Left lung (tissue), 10 donors: ENCODE data around the gene YWHAQ. TPM values are rescaled to one million over a fixed set of nuclear protein-coding genes. Genes with fewer than 3 reads are reported as not detected.
"Not testable (repeated sequence)": the region's sequence is repeated elsewhere in the genome, so short reads cannot be mapped to it uniquely, and the experiment has no call there.

Experiments
- ATAC-seq: fragments of 200-7000 bp; cut with Tn5 transposase; one replicate; pipeline ENCODE4 v1.9.1; 2020; ENCODE audit warnings: moderate library complexity
- DNase-seq, 4 donors: peaks; one replicate each; pipeline ENCODE4 v3.0.0-alpha.2; 2013 to 2020
- H3K27ac ChIP-seq, 2 donors: fragments of 200-600 bp; sonication (generic) in 1 of 2; one replicate each; pipeline versions ENCODE4 v1.5.0 to v1.8.0; 2020 to 2021
- H3K27me3 ChIP-seq, 2 donors: fragments of 200-600 bp; sonication (generic) in 1 of 2; one replicate each; pipeline versions ENCODE4 v1.5.0 to v1.8.0; 2020 to 2021
- H3K36me3 ChIP-seq, 2 donors: fragments of 200-600 bp; sonication (generic) in 1 of 2; one replicate each; pipeline versions ENCODE4 v1.5.0 to v1.8.0; 2020 to 2021
- H3K4me1 ChIP-seq, 2 donors: fragments of 200-600 bp; one replicate each; pipeline ENCODE4 v1.8.0; 2021
- H3K4me3 ChIP-seq, 2 donors: fragments of 200-600 bp; sonication (generic) in 1 of 2; one replicate each; pipeline versions ENCODE4 v1.5.0 to v1.8.0; 2020 to 2021; ENCODE audit warnings: mild to moderate bottlenecking in 1 of 2
- H3K9me3 ChIP-seq, 2 donors: fragments of 200-600 bp; sonication (generic) in 1 of 2; one replicate each; pipeline versions ENCODE4 v1.5.0 to v1.8.0; 2020 to 2021
- intact Hi-C, 2 donors: fragments of 100-400 bp; cut with DNase I; formaldehyde crosslinking; loops; one replicate each; pipeline versions ENCODE4 v1.11.2 to v1.14.2; 2022
- polyA plus RNA-seq, 6 donors: library from polyadenylated mRNA; unstranded; fragments of 120-200 nt; gene quantifications; one replicate each; pipeline ENCODE4 v1.2.1, GENCODE V29; 2013; ENCODE audit not compliant: insufficient read length in 6 of 6
- total RNA-seq, 2 donors: library from RNA; stranded (reverse); fragmentation: NEBNext Ultra II Directional; extraction: Animal tissue kit (Norgen Biotek cat#: 25700); gene quantifications; one replicate each; pipeline ENCODE4 v1.2.1, GENCODE V29; 2021
- TF ChIP-seq, protein P1 (sequence below), 2 donors: fragments of 200-600 bp; sonication (generic) in 1 of 2; IDR thresholded peaks; one replicate each; pipeline versions ENCODE4 v1.5.0 to v1.8.0; 2021; ENCODE audit warnings: antibody characterized with exemption in 2 of 2
- donor health status: DM: no; HTN: yes; CAD: no.
- donor health status: DM: no; HTN: no; CAD: no.

The YWHAQ gene
- total and polyA plus RNA-seq, 8 donors, result 229 to 443 (median 384) TPM

DNA sequence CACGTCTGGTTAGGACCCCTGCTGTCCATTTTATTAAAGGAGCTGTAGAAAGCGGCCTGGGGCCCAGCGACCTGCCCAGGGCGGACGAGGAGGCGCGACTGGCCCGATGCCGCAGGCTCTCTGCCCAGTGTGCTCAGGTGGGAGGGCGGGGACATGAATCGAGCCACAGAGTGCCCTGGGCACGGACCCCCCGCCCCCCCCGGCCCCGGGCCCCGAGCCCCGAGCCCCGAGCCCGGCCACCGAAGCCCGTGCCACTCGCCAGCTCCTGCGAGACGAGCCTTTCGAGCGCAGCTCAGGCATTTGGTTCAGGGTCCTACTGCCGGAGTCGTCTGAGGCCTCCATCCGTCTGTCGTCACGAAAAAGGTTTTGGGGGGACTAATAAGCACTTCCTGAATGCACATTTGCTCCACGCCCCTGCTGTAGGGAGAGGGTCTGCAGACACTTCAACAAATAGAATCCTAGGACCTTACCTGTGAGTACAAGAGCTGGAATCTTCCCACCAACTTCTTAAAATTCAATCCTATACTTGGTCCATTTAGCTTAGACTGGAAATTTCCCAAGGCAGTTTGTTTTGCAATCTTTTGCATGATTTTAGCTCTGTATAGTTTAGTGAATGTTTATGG is 74.6 kb downstream of the YWHAQ start:
- Histone ChIP-seq H3K36me3 (no peaks in the 10 kb centered on the region), H3K27ac (peak overlapping the region; percentile 99 to 100), H3K4me1 (peaks cover 34 to 50% of the 10 kb centered on the region in 2 donors), H3K9me3 (no peaks in the 10 kb centered on the region), H3K4me3 (peak overlapping the region; percentile 79 to 96), H3K27me3 (no peaks in the 10 kb centered on the region)
- DNase-seq (no peak), ATAC-seq (peak; percentile 55)
- TF ChIP-seq, protein P1, sequence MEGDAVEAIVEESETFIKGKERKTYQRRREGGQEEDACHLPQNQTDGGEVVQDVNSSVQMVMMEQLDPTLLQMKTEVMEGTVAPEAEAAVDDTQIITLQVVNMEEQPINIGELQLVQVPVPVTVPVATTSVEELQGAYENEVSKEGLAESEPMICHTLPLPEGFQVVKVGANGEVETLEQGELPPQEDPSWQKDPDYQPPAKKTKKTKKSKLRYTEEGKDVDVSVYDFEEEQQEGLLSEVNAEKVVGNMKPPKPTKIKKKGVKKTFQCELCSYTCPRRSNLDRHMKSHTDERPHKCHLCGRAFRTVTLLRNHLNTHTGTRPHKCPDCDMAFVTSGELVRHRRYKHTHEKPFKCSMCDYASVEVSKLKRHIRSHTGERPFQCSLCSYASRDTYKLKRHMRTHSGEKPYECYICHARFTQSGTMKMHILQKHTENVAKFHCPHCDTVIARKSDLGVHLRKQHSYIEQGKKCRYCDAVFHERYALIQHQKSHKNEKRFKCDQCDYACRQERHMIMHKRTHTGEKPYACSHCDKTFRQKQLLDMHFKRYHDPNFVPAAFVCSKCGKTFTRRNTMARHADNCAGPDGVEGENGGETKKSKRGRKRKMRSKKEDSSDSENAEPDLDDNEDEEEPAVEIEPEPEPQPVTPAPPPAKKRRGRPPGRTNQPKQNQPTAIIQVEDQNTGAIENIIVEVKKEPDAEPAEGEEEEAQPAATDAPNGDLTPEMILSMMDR (IDR thresholded peaks at IDR 0.05), result no peak
- intact Hi-C loops, result no loop called here

DNA sequence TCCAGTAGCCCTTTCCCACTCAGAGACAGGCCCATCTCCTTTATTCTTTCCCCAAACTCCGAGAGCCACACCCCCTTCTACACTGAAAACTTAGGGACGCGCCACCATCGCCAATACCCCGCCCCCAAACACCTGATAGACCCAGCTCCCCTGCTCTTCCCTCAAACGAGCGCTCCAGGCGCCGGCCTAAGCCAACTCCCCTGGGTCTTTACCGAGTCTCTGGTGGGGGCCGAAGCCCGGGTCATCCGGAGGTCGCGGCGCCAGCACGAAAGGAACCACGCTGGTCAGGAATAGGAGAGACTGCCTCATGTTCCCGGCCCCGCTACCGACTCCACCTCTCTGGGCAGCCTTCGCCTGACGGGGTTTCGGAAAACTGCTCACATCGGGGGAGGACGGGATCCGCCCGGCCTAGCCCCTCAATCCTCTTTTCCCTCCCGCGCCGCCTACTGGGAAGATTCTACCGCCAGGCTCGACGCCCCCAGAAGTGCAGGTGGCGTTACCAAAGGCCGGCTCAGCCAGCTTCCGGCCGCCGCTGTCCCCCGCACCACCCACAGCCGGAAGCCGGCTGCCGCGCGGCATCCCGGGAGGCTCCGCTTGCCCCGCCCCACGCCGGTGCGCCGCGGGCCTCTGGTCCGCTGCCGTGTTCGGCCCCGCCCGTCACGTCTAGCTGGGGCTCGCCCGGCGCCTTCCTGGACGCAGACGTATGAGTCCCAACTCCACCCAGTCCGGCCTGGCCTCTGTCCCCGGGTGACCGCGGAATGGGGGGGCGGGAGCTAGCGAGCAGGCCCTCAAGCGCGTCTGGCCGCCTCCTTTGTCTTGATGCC is 75.3 kb downstream of the YWHAQ start, which contains the start of gene ADAM17:
ADAM17 (minus strand) TSS at position 534 of the 824 bp plus-strand sequence; CDS start at position 309, 225 bp downstream.
- peak; percentile 89 to 100 (median 97) for DNase-seq
- peaks cover 38 to 58% of the 10 kb centered on the region in 2 donors for H3K4me1 ChIP-seq
- H3K27me3 ChIP-seq, result no peaks in the 10 kb centered on the region
- H3K9me3 ChIP-seq, result no peaks in the 10 kb centered on the region
- peak within 1 kb of the TSS; percentile 99 to 100 for H3K27ac ChIP-seq
- intact Hi-C loops, result no loop called here
- ATAC-seq, result peak; percentile 94
- TF ChIP-seq, protein P1 (IDR thresholded peaks at IDR 0.05), result peak in 1 of 2 donors; percentile 45
- no peaks in the 10 kb centered on the region for H3K36me3 ChIP-seq
- H3K4me3 ChIP-seq, result peak within 1 kb of the TSS; percentile 79 to 96

DNA sequence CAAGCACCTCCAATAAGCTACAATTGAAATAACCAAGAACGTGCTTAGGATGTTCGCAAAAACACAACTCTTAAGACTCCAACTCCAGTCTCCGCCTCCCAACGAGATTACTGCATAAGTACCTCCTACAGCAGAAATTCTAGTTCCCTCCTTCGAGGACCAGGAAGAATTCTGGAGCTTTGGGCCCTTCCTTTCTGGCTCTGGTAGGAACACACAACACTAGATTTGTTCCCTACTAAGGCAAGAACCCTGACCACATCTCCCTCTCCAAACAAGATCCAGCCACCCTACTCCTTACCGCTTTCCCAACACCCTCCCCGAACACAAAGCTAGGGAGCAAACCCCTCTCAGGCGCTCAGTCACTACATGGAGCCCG is 75.9 kb downstream of the YWHAQ start:
- Histone ChIP-seq H3K36me3 (no peaks in the 10 kb centered on the region), H3K27me3 (no peaks in the 10 kb centered on the region), H3K4me1 (peaks cover 39 to 64% of the 10 kb centered on the region in 2 donors), H3K9me3 (no peaks in the 10 kb centered on the region), H3K27ac (peak overlapping the region; percentile 99 to 100), H3K4me3 (peak overlapping the region; percentile 79 to 96)
- TF ChIP-seq, protein P1 (IDR thresholded peaks at IDR 0.05), result no peak
- intact Hi-C loops, result no loop called here
- ATAC-seq, result peak; percentile 47
- DNase-seq, result peak in 3 of 4 donors; percentile 58 to 84 (median 66)

DNA sequence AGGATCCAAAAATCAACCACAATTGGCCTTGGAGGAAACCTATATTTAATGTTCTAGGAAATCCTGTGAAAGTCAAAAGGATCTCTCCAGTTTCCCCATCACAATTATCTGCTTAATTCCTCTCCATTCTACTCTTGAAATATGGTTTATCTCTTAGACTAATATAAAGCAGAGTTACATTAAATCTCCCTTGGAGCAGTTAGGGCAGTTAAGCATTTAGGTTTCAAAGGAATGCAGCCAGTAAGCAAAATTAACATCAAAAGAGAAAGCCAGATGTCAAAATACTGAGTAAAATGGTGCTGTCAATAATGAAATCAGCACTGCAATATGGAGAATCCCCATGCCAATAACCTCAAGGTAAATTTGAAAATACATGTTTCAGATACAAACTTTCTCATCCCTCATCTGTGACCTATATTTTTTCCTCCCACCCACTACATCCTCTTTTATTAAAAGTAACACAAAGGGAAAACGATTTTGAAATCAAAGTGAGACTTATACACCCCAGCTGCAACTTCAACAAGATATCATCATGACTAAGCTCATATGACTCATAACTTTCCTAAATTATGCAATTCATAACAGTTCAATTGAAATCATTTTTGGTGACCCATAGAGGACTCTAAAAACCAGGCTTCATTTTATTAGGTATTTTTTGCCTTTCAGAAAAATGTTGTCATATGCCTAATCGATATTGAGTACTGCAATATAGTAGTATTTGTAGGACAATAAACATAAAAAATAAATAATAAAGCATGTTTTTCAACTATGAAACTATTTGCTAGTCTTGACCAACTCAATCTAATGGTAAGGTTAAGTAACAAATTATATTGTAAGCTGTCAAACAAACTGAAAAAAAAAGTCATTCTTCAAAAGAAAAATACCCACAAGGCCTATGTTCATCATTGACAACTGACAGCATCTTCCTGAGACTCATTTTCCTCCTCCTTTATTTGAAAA is 78.3 kb downstream of the YWHAQ start:
- no peaks in the 10 kb centered on the region for H3K36me3 ChIP-seq
- H3K4me3 ChIP-seq, result peak overlapping the region in 1 of 2 donors; percentile 96
- intact Hi-C loops, result no loop called here
- DNase-seq, result peak in 2 of 4 donors; percentile 81 to 88
- ATAC-seq, result no peak
- H3K27ac ChIP-seq, result peak overlapping the region; percentile 76 to 99
- H3K4me1 ChIP-seq, result peaks cover 38 to 82% of the 10 kb centered on the region in 2 donors
- no peaks in the 10 kb centered on the region for H3K9me3 ChIP-seq
- TF ChIP-seq, protein P1 (IDR thresholded peaks at IDR 0.05), result no peak
- H3K27me3 ChIP-seq, result no peaks in the 10 kb centered on the region

DNA sequence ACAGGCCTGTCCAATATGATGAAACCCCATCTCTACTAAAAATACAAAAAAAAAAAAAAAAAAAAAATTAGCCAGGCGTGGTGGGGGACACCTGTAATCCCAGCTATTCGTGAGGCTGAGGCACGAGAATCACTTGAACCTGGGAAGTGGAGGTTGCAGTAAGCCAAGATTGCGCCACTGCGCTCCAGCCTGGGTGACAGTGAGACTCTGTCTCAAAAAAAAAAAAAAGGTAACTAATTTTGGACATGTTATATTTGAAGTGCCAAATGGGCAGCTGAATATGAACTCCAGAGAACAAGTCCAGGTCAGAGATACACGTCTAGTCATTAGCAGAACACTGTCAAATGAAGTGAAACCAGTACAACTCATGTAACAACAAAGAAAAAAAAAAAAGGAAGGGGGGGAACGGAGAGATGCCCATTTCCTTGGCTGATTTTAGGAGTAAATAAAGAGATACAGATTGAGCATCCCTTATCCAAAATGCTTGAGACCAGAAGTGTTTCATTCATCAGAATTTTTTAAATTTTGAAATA is 79.9 kb downstream of the YWHAQ start:
- H3K27ac ChIP-seq, result peak overlapping the region; percentile 41 to 99
- DNase-seq, H3K9me3 ChIP-seq, ATAC-seq, H3K4me3 ChIP-seq, H3K36me3 ChIP-seq, H3K27me3 ChIP-seq, intact Hi-C loops: not testable (repeated sequence)
- peaks cover 36 to 89% of the 10 kb centered on the region in 2 donors for H3K4me1 ChIP-seq
